BE2C (cell line): Measurements from ENCODE around the gene WDR45B.
A peak's percentile ranks its signal among the peaks of the same experiment; 100 is the strongest.

Source experiments
- DNase-seq: peaks from one replicate; pipeline ENCODE4 v3.0.0-alpha.2; 2020
- H3K27me3 ChIP-seq: fragments of 250-450 bp; sonication (Bioruptor Pico); 2 replicates; pipeline ENCODE4 v1.5.1; 2020; ENCODE audit warnings: mild to moderate bottlenecking
- H3K36me3 ChIP-seq: fragments of 250-450 bp; sonication (Bioruptor Pico); 2 replicates; pipeline ENCODE4 v1.5.1; 2020; ENCODE audit warnings: mild to moderate bottlenecking
- H3K4me1 ChIP-seq: fragments of 250-450 bp; sonication (Bioruptor Pico); 2 replicates; pipeline ENCODE4 v1.5.1; 2020
- H3K4me3 ChIP-seq: 2 replicates; pipeline ENCODE4 v1.5.1; 2011; ENCODE audit warnings: low read depth, low read length
- H3K9me3 ChIP-seq: fragments of 250-450 bp; sonication (Bioruptor Pico); 2 replicates; pipeline ENCODE4 v1.5.1; 2020
- CTCF ChIP-seq: IDR thresholded peaks from 2 replicates; pipeline ENCODE4 v1.5.1; 2012; ENCODE audit warnings: mild to moderate bottlenecking, low read depth, low read length

Gene WDR45B

GRCh38 chr17:82666931-82667667 lies 18.9 kb upstream of the WDR45B start:
- Histone ChIP-seq H3K4me1 (peaks cover 5% of the 10 kb centered on the region), H3K36me3 (no peaks in the 10 kb centered on the region), H3K9me3 (no peaks in the 10 kb centered on the region), H3K4me3 (no peak overlapping the region), H3K27me3 (no peaks in the 10 kb centered on the region)
- DNase-seq: no peak
- TF ChIP-seq CTCF: no peak

GRCh38 chr17:82665891-82666290 lies 17.6 kb upstream of the WDR45B start:
- Histone ChIP-seq H3K36me3 (no peaks in the 10 kb centered on the region), H3K27me3 (no peaks in the 10 kb centered on the region), H3K4me1 (peaks cover 5% of the 10 kb centered on the region), H3K4me3 (no peak overlapping the region), H3K9me3 (no peaks in the 10 kb centered on the region)
- no peak for TF ChIP-seq CTCF
- no peak for DNase-seq

GRCh38 chr17:82665217-82665616 lies 17.0 kb upstream of the WDR45B start:
- no peaks in the 10 kb centered on the region for H3K36me3 ChIP-seq
- no peak for TF ChIP-seq CTCF

GRCh38 chr17:82664701-82665182 lies 16.5 kb upstream of the WDR45B start:
- Histone ChIP-seq H3K27me3 (no peaks in the 10 kb centered on the region), H3K4me1 (peaks cover 5% of the 10 kb centered on the region), H3K4me3 (no peak overlapping the region), H3K36me3 (no peaks in the 10 kb centered on the region), H3K9me3 (no peaks in the 10 kb centered on the region)
- DNase-seq: peak; percentile 34
- TF ChIP-seq CTCF: no peak

More at GRCh38 chr17:82665217-82665616, 17.0 kb upstream of the WDR45B start:
- Histone ChIP-seq H3K4me1 (peaks cover 5% of the 10 kb centered on the region), H3K27me3 (no peaks in the 10 kb centered on the region), H3K9me3 (no peaks in the 10 kb centered on the region), H3K4me3 (no peak overlapping the region)
- no peak for DNase-seq

GRCh38 chr17:82664276-82664575 lies 16.0 kb upstream of the WDR45B start:
- H3K27me3 ChIP-seq: no peaks in the 10 kb centered on the region
- H3K4me3 ChIP-seq: no peak overlapping the region
- H3K4me1 ChIP-seq: peaks cover 5% of the 10 kb centered on the region
- DNase-seq: no peak
- no peak for TF ChIP-seq CTCF
- no peaks in the 10 kb centered on the region for H3K36me3 ChIP-seq
- no peaks in the 10 kb centered on the region for H3K9me3 ChIP-seq
